Neural cell (in vitro differentiated cells): Measurements from ENCODE around the gene DLG2. TPM values are rescaled to one million over a fixed set of nuclear protein-coding genes. Genes with fewer than 3 reads are reported as not detected.

Experiments
- H2AFZ ChIP-seq: fragments of 200-600, 300-800 bp; sonication (generic), shearing (Covaris generic); 2 replicates; pipeline ENCODE4 v1.6.0; 2014; ENCODE audit warnings: low read depth, mild to moderate bottlenecking, antibody characterized with exemption, low read length, moderate library complexity
- H3F3A ChIP-seq: fragments of 200-600 bp; shearing (Covaris generic); 2 replicates; pipeline ENCODE4 v1.6.1; 2016; ENCODE audit warnings: mild to moderate bottlenecking, moderate library complexity, mixed read lengths, antibody characterized with exemption, low read length; ENCODE audit not compliant: insufficient read depth, poor library complexity, severe bottlenecking
- H3K27ac ChIP-seq: fragments of 200-600, 300-800 bp; sonication (generic), shearing (Covaris generic); 2 replicates; pipeline ENCODE4 v1.5.1; 2014; ENCODE audit warnings: mild to moderate bottlenecking, low read length, moderate library complexity
- H3K27me3 ChIP-seq: fragments of 300-800, 200-600 bp; sonication (generic), shearing (Covaris generic); 2 replicates; pipeline ENCODE4 v1.6.0; 2014; ENCODE audit warnings: mild to moderate bottlenecking, low read depth, low read length, moderate library complexity; ENCODE audit not compliant: insufficient read depth
- H3K36me3 ChIP-seq: fragments of 300-800, 200-600 bp; sonication (generic), shearing (Covaris generic); 2 replicates; pipeline ENCODE4 v1.5.1; 2014; ENCODE audit warnings: mild to moderate bottlenecking, antibody characterized with exemption, low read length, moderate library complexity; ENCODE audit not compliant: insufficient read depth
- H3K4me2 ChIP-seq: fragments of 300-800, 200-600 bp; sonication (generic), shearing (Covaris generic); 2 replicates; pipeline ENCODE4 v1.6.0; 2014; ENCODE audit warnings: mild to moderate bottlenecking, low read length
- H3K4me3 ChIP-seq: fragments of 300-800, 200-600 bp; sonication (generic), shearing (Covaris generic); 2 replicates; pipeline ENCODE4 v1.5.1; 2014; ENCODE audit warnings: mild to moderate bottlenecking, low read length, moderate library complexity
- H3K79me2 ChIP-seq: fragments of 200-600 bp; shearing (Covaris generic); replicated peaks from 2 replicates; pipeline ENCODE4 v1.6.0; 2014; ENCODE audit warnings: mild to moderate bottlenecking, low read length, moderate library complexity; ENCODE audit not compliant: insufficient read depth
- H3K9ac ChIP-seq: fragments of 300-800, 200-600 bp; sonication (generic), shearing (Covaris generic); 2 replicates; pipeline ENCODE4 v1.6.1; 2016; ENCODE audit warnings: mild to moderate bottlenecking, low read length, mixed read lengths
- H3K9me2 ChIP-seq: fragments of 200-600 bp; shearing (Covaris generic); 2 replicates; pipeline ENCODE4 v1.6.1; 2016; ENCODE audit warnings: mild to moderate bottlenecking, low read length, mixed read lengths; ENCODE audit not compliant: insufficient read depth
- H3K9me3 ChIP-seq: fragments of 200-600, 300-800 bp; sonication (generic), shearing (Covaris generic); 2 replicates; pipeline ENCODE4 v1.6.1; 2016; ENCODE audit warnings: mild to moderate bottlenecking, mixed run types, low read length, moderate library complexity, mixed read lengths
- H4K20me1 ChIP-seq: fragments of 200-600 bp; shearing (Covaris generic); 2 replicates; pipeline ENCODE4 v1.6.1; 2016; ENCODE audit warnings: mild to moderate bottlenecking, mixed run types; ENCODE audit not compliant: insufficient read depth
- CTCF ChIP-seq: fragments of 450-650 bp; IDR thresholded peaks from 2 replicates; pipeline ENCODE4 v1.5.1; 2014; ENCODE audit warnings: antibody characterized with exemption, mild to moderate bottlenecking, moderate library complexity; ENCODE audit not compliant: poor library complexity, severe bottlenecking
- EP300 ChIP-seq: fragments of 450-650 bp; conservative IDR thresholded peaks from 2 replicates; pipeline ENCODE4 v1.6.1; 2014; ENCODE audit warnings: antibody characterized with exemption, mild to moderate bottlenecking, moderate library complexity; ENCODE audit not compliant: poor library complexity, severe bottlenecking
- EZH2 ChIP-seq: fragments of 200-600, 300-800 bp; shearing (Covaris generic), sonication (generic); IDR thresholded peaks from 2 replicates; pipeline ENCODE4 v1.6.1; 2014; ENCODE audit warnings: antibody characterized with exemption, low read length, borderline replicate concordance, mild to moderate bottlenecking; ENCODE audit not compliant: insufficient read depth, poor library complexity, severe bottlenecking
- MXI1 ChIP-seq: fragments of 450-650 bp; conservative IDR thresholded peaks from 2 replicates; pipeline ENCODE4 v1.6.1; 2014; ENCODE audit warnings: antibody characterized with exemption, mild to moderate bottlenecking; ENCODE audit not compliant: poor library complexity, severe bottlenecking
- POLR2AphosphoS5 ChIP-seq: IDR thresholded peaks from 2 replicates; pipeline ENCODE4 v1.6.1; 2012
- RAD21 ChIP-seq: fragments of 450-650 bp; conservative IDR thresholded peaks from 2 replicates; pipeline ENCODE4 v1.6.1; 2014; ENCODE audit warnings: antibody characterized with exemption, mild to moderate bottlenecking, moderate library complexity
- REST ChIP-seq: IDR thresholded peaks from 2 replicates; pipeline ENCODE4 v1.6.1; 2012; ENCODE audit warnings: borderline replicate concordance
- SMC3 ChIP-seq: fragments of 450-650 bp; conservative IDR thresholded peaks from 2 replicates; pipeline ENCODE4 v1.6.1; 2014; ENCODE audit warnings: antibody characterized with exemption, mild to moderate bottlenecking, moderate library complexity; ENCODE audit not compliant: poor library complexity
- TAF1 ChIP-seq: IDR thresholded peaks from 2 replicates; pipeline ENCODE4 v1.6.1; 2012; ENCODE audit warnings: low read depth
- polyA plus RNA-seq: library from polyadenylated mRNA; depleted of rRNA; stranded (reverse); fragments of >200 nt; gene quantifications from 2 replicates; pipeline ENCODE4 v1.2.3, GENCODE V29; 2014

Gene DLG2
- polyA plus RNA-seq, 1 donor from 2014 or later, result 179 TPM

- peaks cover 9% of the 10 kb centered on the region for H3K79me2 ChIP-seq
- H3K4me2 ChIP-seq, result peak within 1 kb of the TSS; percentile 95
- H3K36me3 ChIP-seq, result no peaks in the 10 kb centered on the region
- peak within 1 kb of the TSS; percentile 75 for H3K4me3 ChIP-seq
- H3K27ac ChIP-seq, result peak within 1 kb of the TSS; percentile 64
- H2AFZ ChIP-seq, result peak within 1 kb of the TSS; percentile 77
- no peaks in the 10 kb centered on the region for H3K9me2 ChIP-seq
- TF ChIP-seq CTCF, result no peak
- TF ChIP-seq SMC3, result peak; percentile 27
- TF ChIP-seq RAD21, result peak; percentile 25
- TF ChIP-seq REST, result peak; percentile 68
- TF ChIP-seq EZH2, result no peak
- peak; percentile 36 for TF ChIP-seq EP300
- TF ChIP-seq MXI1, result peak; percentile 96
- peak; percentile 81 for TF ChIP-seq POLR2AphosphoS5
- TF ChIP-seq TAF1, result peak; percentile 69
- H3K27me3 ChIP-seq, result no peaks in the 10 kb centered on the region
- no peaks in the 10 kb centered on the region for H3K9me3 ChIP-seq
- peak within 1 kb of the TSS; percentile 71 for H3K9ac ChIP-seq
- H3F3A ChIP-seq, result no peaks in the 10 kb centered on the region
- no peaks in the 10 kb centered on the region for H4K20me1 ChIP-seq
These were observed 20.6 kb upstream of the DLG2 start, which contains the start of gene TMEM126A for GRCh38 chr11:85647604-85648299. TMEM126A (plus strand) TSS chr11:85647967; CDS start chr11:85650256, 2,289 bp downstream.

GRCh38 chr11:85647078-85647477 is 19.9 kb upstream of the DLG2 start:
- peak overlapping the region; percentile 64 for H3K27ac ChIP-seq
- TF ChIP-seq TAF1 (no peak), CTCF (no peak), POLR2AphosphoS5 (no peak), MXI1 (no peak), SMC3 (no peak), REST (no peak), RAD21 (no peak), EZH2 (no peak), EP300 (no peak)
- no peaks in the 10 kb centered on the region for H3K36me3 ChIP-seq
- peaks cover 9% of the 10 kb centered on the region for H3K79me2 ChIP-seq
- no peaks in the 10 kb centered on the region for H3K9me2 ChIP-seq
- peak overlapping the region; percentile 71 for H3K9ac ChIP-seq
- H3K27me3 ChIP-seq, result no peaks in the 10 kb centered on the region
- H3K4me3 ChIP-seq, result peak overlapping the region; percentile 75
- H2AFZ ChIP-seq, result peak overlapping the region; percentile 35
- H4K20me1 ChIP-seq, result no peaks in the 10 kb centered on the region
- H3F3A ChIP-seq, result no peaks in the 10 kb centered on the region
- H3K4me2 ChIP-seq, result peak overlapping the region; percentile 95
- no peaks in the 10 kb centered on the region for H3K9me3 ChIP-seq
